Heart left ventricle (tissue), 13 donors: ENCODE results near the gene ZBTB34.

ENCODE experiments used
- POLR2A ChIP-seq, 2 donors: fragments of 450-650 bp; IDR thresholded peaks; one replicate each; pipeline ENCODE4 v1.6.1; 2017; ENCODE audit warnings: antibody characterized with exemption in 2 of 2, mild to moderate bottlenecking in 2 of 2, moderate library complexity in 2 of 2
- TF ChIP-seq, protein P1 (sequence below), 12 donors: fragments of 200-600 bp; sonication (generic) in 4 of 12; IDR thresholded peaks; one replicate each; pipeline versions ENCODE4 v1.5.0 to v1.8.0; 2018 to 2022; ENCODE audit warnings: antibody characterized with exemption in 12 of 12, mild to moderate bottlenecking in 5 of 12
- donor health status: ischemic (EF 13 %, LVEDD 7.1; RV severe dilation, severe dysfunction).
- donor health status: DM: no; HTN: yes; CAD: no.
- donor health status: DM: no; HTN: no; CAD: no.
- donor health status: ischemic (EF 25% LVEDD 6.9; RV normal size, moderate dysfunction).
- donor health status: ischemic (EF 25% LVEDD 5.7; RV mildly dilated, moderate dysfunction).
- donor health status: ischemic (EF 35%, LVEDD 5.7; RV mildly dilated, moderate dysfunction).
- donor health status: nonischemic (EF 11% LVEDD 7.7; RV severe dilation, severe dysfunction).
- donor health status: DM: yes; HTN: yes; CAD: no.
- donor health status: PGD.
- donor health status: ischemic (EF 29% LVEDD 5.4; RV normal size, mild dysfunction).
- donor health status: nonischemic (EF 23%, LVEDD 6.1; RV moderate dilation, normal function).

- TF ChIP-seq POLR2A (IDR thresholded peaks at IDR 0.05), result no peak
- TF ChIP-seq, protein P1, sequence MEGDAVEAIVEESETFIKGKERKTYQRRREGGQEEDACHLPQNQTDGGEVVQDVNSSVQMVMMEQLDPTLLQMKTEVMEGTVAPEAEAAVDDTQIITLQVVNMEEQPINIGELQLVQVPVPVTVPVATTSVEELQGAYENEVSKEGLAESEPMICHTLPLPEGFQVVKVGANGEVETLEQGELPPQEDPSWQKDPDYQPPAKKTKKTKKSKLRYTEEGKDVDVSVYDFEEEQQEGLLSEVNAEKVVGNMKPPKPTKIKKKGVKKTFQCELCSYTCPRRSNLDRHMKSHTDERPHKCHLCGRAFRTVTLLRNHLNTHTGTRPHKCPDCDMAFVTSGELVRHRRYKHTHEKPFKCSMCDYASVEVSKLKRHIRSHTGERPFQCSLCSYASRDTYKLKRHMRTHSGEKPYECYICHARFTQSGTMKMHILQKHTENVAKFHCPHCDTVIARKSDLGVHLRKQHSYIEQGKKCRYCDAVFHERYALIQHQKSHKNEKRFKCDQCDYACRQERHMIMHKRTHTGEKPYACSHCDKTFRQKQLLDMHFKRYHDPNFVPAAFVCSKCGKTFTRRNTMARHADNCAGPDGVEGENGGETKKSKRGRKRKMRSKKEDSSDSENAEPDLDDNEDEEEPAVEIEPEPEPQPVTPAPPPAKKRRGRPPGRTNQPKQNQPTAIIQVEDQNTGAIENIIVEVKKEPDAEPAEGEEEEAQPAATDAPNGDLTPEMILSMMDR (IDR thresholded peaks at IDR 0.05), result no peak
These were observed 25.8 kb upstream of the ZBTB34 start for GRCh38 chr9:126834672-126835071.
